HepG2 (cell line): ENCODE results near the gene RPTOR. TPM values are rescaled to one million over a fixed set of nuclear protein-coding genes. Genes with fewer than 3 reads are reported as not detected.

Experiments
- ATAC-seq: fragments of 200-7000 bp; cut with Tn5 transposase; 3 replicates; pipeline ENCODE4 v1.9.1; 2020; ENCODE audit warnings: mild to moderate bottlenecking, moderate library complexity
- BruUV-seq: library from RNA; stranded (reverse); fragments of 400-500 nt; replicated peaks from 2 replicates; lab custom pipeline; 2021; lab: Mats Ljungman, UMichigan
- CTCF ChIA-PET: fragments of 300-600 bp; formaldehyde crosslinking; extraction: SDS; loops from one replicate; lab custom pipeline; 2021; ENCODE audit warnings: low total read pairs, inconsistent platforms, low intra/inter-chr PET ratio; lab: Yijun Ruan, JAX
- POLR2A ChIA-PET: fragments of 350-600 bp; sonication (Branson Sonifier 250); formaldehyde crosslinking; loops from one replicate; lab custom pipeline; 2020; ENCODE audit warnings: antibody characterized with exemption, inconsistent platforms; lab: Yijun Ruan, JAX
- DNase-seq: peaks from one replicate; pipeline ENCODE4 v3.0.0-alpha.2; 2015; ENCODE audit warnings: low spot score
- FAIRE-seq: peaks from 3 replicates; lab custom pipeline; 2011; peaks lifted over from hg19 to GRCh38; lab: Jason Lieb, UNC
- H2AFZ ChIP-seq: one replicate; pipeline ENCODE4 v1.6.1; 2011; ENCODE audit warnings: low read length, inconsistent platforms
- H3K27ac ChIP-seq: fragments of 300-600 bp; 3 replicates; pipeline ENCODE4 v1.8.0; 2011; ENCODE audit warnings: mixed run types, mild to moderate bottlenecking, mixed read lengths, low read length, inconsistent platforms; ENCODE audit not compliant: insufficient read depth; ENCODE audit errors: extremely low read length
- H3K27me3 ChIP-seq, 2 experiments: fragments of 200-600 bp in 1 of 2; 2 replicates in 1 of 2; 3 replicates in 1 of 2; pipeline versions ENCODE4 v1.6.0 to v1.8.0; 2011; ENCODE audit warnings: low read length in 2 of 2, mild to moderate bottlenecking in 2 of 2, moderate library complexity in 2 of 2, inconsistent platforms in 1 of 2; ENCODE audit not compliant: insufficient read depth in 2 of 2, control insufficient read depth in 1 of 2
- H3K36me3 ChIP-seq, 2 experiments: fragments of 200-600 bp in 1 of 2; replicated peaks in 1 of 2; 2 replicates in 1 of 2; 3 replicates in 1 of 2; pipeline versions ENCODE4 v1.5.1 to v1.8.0; 2011; ENCODE audit warnings: low read length in 2 of 2, inconsistent platforms in 1 of 2; ENCODE audit not compliant: insufficient read depth in 2 of 2, control insufficient read depth in 1 of 2
- H3K4me1 ChIP-seq: 2 replicates; pipeline ENCODE4 v1.5.1; 2012; ENCODE audit warnings: low read length, inconsistent platforms; ENCODE audit not compliant: insufficient read depth
- H3K4me2 ChIP-seq: 2 replicates; pipeline ENCODE4 v1.6.0; 2011; ENCODE audit warnings: low read depth, low read length, inconsistent platforms
- H3K4me3 ChIP-seq, 3 experiments: fragments of 200-600 bp in 1 of 3; sonication (generic), shearing (Covaris generic) in 1 of 3; replicated peaks in 1 of 3; 2 replicates each; pipeline ENCODE4 v1.5.1; 2011 to 2016; ENCODE audit warnings: low read length in 3 of 3, inconsistent platforms in 2 of 3, low read depth in 2 of 3, mild to moderate bottlenecking in 2 of 3, control low read depth in 1 of 3, mixed read lengths in 1 of 3; ENCODE audit not compliant: insufficient read depth in 1 of 3
- H3K79me2 ChIP-seq: one replicate; pipeline ENCODE4 v1.6.1; 2011; ENCODE audit warnings: low read length, inconsistent platforms; ENCODE audit not compliant: insufficient read depth
- H3K9ac ChIP-seq: 2 replicates; pipeline ENCODE4 v1.6.0; 2011; ENCODE audit warnings: mild to moderate bottlenecking, low read depth, low read length, inconsistent platforms; ENCODE audit not compliant: insufficient read depth
- H3K9me3 ChIP-seq: 2 replicates; pipeline ENCODE4 v1.5.1; 2012; ENCODE audit warnings: mild to moderate bottlenecking, low read length
- H4K20me1 ChIP-seq: 2 replicates; pipeline ENCODE4 v1.6.0; 2011; ENCODE audit warnings: inconsistent platforms, mild to moderate bottlenecking, low read length, moderate library complexity; ENCODE audit not compliant: insufficient read depth
- MLLT10 ChIP-seq: sonication (generic); formaldehyde crosslinking; IDR thresholded peaks from 2 replicates; pipeline ENCODE4 v1.4.0; 2020; ENCODE audit warnings: missing genetic modification reagents
- ZBTB33 ChIP-seq: sonication (generic); formaldehyde crosslinking; IDR thresholded peaks from 2 replicates; pipeline ENCODE4 v1.4.0; 2020; ENCODE audit warnings: missing genetic modification reagents
- ZNF354B ChIP-seq: sonication (generic); formaldehyde crosslinking; IDR thresholded peaks from 2 replicates; pipeline ENCODE4 v1.8.0; 2022; ENCODE audit warnings: mild to moderate bottlenecking, missing genetic modification reagents
- WGBS: methylation state at CpG from one replicate; pipeline ENCODE4 v1.1.6; 2017; ENCODE audit warnings: low lambda C conversion rate; 5-methylcytosine and 5-hydroxymethylcytosine counted together
- in situ Hi-C: cut with HindIII; loops from 2 replicates; pipeline ENCODE4 v1.10.0; 2017; ENCODE audit warnings: low pct_unique_long_range_greater_than_20kb; ENCODE audit not compliant: extremely low pct_ligation_motif_present
- intact Hi-C: fragments of 100-400 bp; cut with micrococcal nuclease; formaldehyde crosslinking; loops from one replicate; pipeline ENCODE4 v1.10.0; 2022; ENCODE audit not compliant: unreplicated experiment
- polyA plus RNA-seq, 8 experiments: library from polyadenylated mRNA; depleted of rRNA in 3 of 8; stranded (reverse) in 7 of 8; unstranded in 1 of 8; fragments of >200 nt; fragmentation: Illumina TruSeq in 4 of 8; extraction: Trizol in 4 of 8; gene quantifications; 2 replicates each; pipeline versions ENCODE4 v1.2.1 to v1.2.3, GENCODE V29; 2011 to 2016; ENCODE audit warnings: low read depth in 4 of 8, missing spikeins in 1 of 8, mixed read lengths in 1 of 8; ENCODE audit not compliant: insufficient read depth in 1 of 8
- total RNA-seq, 5 experiments: library from RNA; depleted of rRNA; stranded (reverse); fragments of >200 nt; fragmentation: Illumina TruSeq; extraction: Trizol; gene quantifications; 2 replicates each; pipeline ENCODE4 v1.2.3, GENCODE V29; 2016; ENCODE audit warnings: low read depth in 1 of 5
- TF ChIP-seq, protein P1 (sequence below): sonication (generic); formaldehyde crosslinking; IDR thresholded peaks from 2 replicates; pipeline ENCODE4 v1.4.0; 2020; ENCODE audit warnings: missing genetic modification reagents
- TF ChIP-seq, protein P2 (sequence below): sonication (generic); formaldehyde crosslinking; IDR thresholded peaks from 2 replicates; pipeline ENCODE4 v1.5.0; 2020; ENCODE audit warnings: mild to moderate bottlenecking, missing genetic modification reagents

The RPTOR gene
- total and polyA plus RNA-seq, 2 of the 13 experiments (the other 11 are each of a cell fraction or from before 2014, with no cell fraction given), result 6.6 to 25.3 TPM

- TF ChIP-seq MLLT10 (no peak), ZNF354B (CRISPR knock-in tag) (no peak)
- TF ChIP-seq, protein P1, sequence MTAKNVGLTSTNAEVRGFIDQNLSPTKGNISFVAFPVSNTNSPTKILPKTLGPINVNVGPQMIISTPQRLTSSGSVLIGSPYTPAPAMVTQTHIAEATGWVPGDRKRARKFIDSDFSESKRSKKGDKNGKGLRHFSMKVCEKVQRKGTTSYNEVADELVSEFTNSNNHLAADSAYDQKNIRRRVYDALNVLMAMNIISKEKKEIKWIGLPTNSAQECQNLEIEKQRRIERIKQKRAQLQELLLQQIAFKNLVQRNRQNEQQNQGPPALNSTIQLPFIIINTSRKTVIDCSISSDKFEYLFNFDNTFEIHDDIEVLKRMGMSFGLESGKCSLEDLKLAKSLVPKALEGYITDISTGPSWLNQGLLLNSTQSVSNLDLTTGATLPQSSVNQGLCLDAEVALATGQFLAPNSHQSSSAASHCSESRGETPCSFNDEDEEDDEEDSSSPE, result no peak
These were observed 228.2 kb downstream of the RPTOR start (continued) for GRCh38 chr17:80772906-80773242.

GRCh38 chr17:80773243-80773991 is 228.8 kb downstream of the RPTOR start:
- POLR2A ChIA-PET, result no interaction called here
- 91% methylated on average over 17 of the region's 19 CpGs for WGBS
- no TSS peak for BruUV-seq

More at GRCh38 chr17:80773243-80773991, 228.8 kb downstream of the RPTOR start:
- ATAC-seq (peak; percentile 62), DNase-seq (no peak), FAIRE-seq (no peak)
- CTCF ChIA-PET, result no interaction called here
- in situ Hi-C loops (no loop called here), intact Hi-C loops (no loop called here)
- peaks cover 15 to 52% of the 10 kb centered on the region in 2 experiments for H3K36me3 ChIP-seq
- no peak overlapping the region for H2AFZ ChIP-seq
- H3K79me2 ChIP-seq, result no peaks in the 10 kb centered on the region
- no peaks in the 10 kb centered on the region for H3K27me3 ChIP-seq
- no peaks in the 10 kb centered on the region for H3K9me3 ChIP-seq
- no peak overlapping the region for H3K27ac ChIP-seq
- no peaks in the 10 kb centered on the region for H3K4me1 ChIP-seq
- H3K9ac ChIP-seq, result no peak overlapping the region
- H3K4me3 ChIP-seq, result no peak overlapping the region
- H3K4me2 ChIP-seq, result no peak overlapping the region
- TF ChIP-seq ZBTB33 (CRISPR knock-in tag), result peak; percentile 77
- TF ChIP-seq, protein P2, sequence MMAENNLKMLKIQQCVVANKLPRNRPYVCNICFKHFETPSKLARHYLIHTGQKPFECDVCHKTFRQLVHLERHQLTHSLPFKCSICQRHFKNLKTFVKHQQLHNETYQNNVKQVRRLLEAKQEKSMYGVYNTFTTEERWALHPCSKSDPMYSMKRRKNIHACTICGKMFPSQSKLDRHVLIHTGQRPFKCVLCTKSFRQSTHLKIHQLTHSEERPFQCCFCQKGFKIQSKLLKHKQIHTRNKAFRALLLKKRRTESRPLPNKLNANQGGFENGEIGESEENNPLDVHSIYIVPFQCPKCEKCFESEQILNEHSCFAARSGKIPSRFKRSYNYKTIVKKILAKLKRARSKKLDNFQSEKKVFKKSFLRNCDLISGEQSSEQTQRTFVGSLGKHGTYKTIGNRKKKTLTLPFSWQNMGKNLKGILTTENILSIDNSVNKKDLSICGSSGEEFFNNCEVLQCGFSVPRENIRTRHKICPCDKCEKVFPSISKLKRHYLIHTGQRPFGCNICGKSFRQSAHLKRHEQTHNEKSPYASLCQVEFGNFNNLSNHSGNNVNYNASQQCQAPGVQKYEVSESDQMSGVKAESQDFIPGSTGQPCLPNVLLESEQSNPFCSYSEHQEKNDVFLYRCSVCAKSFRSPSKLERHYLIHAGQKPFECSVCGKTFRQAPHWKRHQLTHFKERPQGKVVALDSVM (CRISPR knock-in tag), result no peak
- H4K20me1 ChIP-seq, result no peaks in the 10 kb centered on the region; the same call in 1 of the 2 replicates
